ENCODE data around the gene ANKS1B.

The ANKS1B gene

GRCh38 chr12:99122496-99122895 lies 862.2 kb downstream of the ANKS1B start:
- DNase-seq (ENCODE audit: low spot score), result no peak

- no peak for DNase-seq (ENCODE audit: low spot score)
Measured at GRCh38 chr12:99121546-99121945, 863.2 kb downstream of the ANKS1B start.

- no peak for DNase-seq (ENCODE audit: low spot score)
Measured at GRCh38 chr12:99119943-99120342, 864.8 kb downstream of the ANKS1B start.

GRCh38 chr12:99119449-99119848 lies 865.3 kb downstream of the ANKS1B start:
- no peak for DNase-seq (ENCODE audit: low spot score)

- DNase-seq (ENCODE audit: low spot score), result no peak
Measured at GRCh38 chr12:99111600-99111999, 873.1 kb downstream of the ANKS1B start.

- no peak for DNase-seq (ENCODE audit: low spot score)
Measured at GRCh38 chr12:99110868-99111267, 873.9 kb downstream of the ANKS1B start.

GRCh38 chr12:99110212-99110611 lies 874.5 kb downstream of the ANKS1B start:
- no peak for DNase-seq (ENCODE audit: low spot score)

- DNase-seq (ENCODE audit: low spot score), result no peak
Measured at GRCh38 chr12:99108924-99109323, 875.8 kb downstream of the ANKS1B start.

- DNase-seq (ENCODE audit: low spot score), result no peak
Measured at GRCh38 chr12:99099786-99100185, 885.0 kb downstream of the ANKS1B start.

GRCh38 chr12:99097171-99097570 lies 887.6 kb downstream of the ANKS1B start:
- no peak for DNase-seq (ENCODE audit: low spot score)

- no peak for DNase-seq (ENCODE audit: low spot score)
Measured at GRCh38 chr12:99093166-99093565, 891.6 kb downstream of the ANKS1B start.

GRCh38 chr12:99092100-99092851 lies 892.5 kb downstream of the ANKS1B start:
- no peak for DNase-seq (ENCODE audit: low spot score)

- DNase-seq (ENCODE audit: low spot score), result no peak
Measured at GRCh38 chr12:99087278-99087677, 897.5 kb downstream of the ANKS1B start.

GRCh38 chr12:99079811-99080210 lies 904.9 kb downstream of the ANKS1B start:
- no peak for DNase-seq (ENCODE audit: low spot score)

- no peak for DNase-seq (ENCODE audit: low spot score)
Measured at GRCh38 chr12:99068993-99069747, 915.6 kb downstream of the ANKS1B start.

GRCh38 chr12:99067171-99067785 lies 917.5 kb downstream of the ANKS1B start:
- DNase-seq (ENCODE audit: low spot score), result no peak

- DNase-seq (ENCODE audit: low spot score), result no peak
Measured at GRCh38 chr12:99066726-99067125, 918.0 kb downstream of the ANKS1B start.

GRCh38 chr12:99063182-99063581 lies 921.6 kb downstream of the ANKS1B start:
- no peak for DNase-seq (ENCODE audit: low spot score)

GRCh38 chr12:99059824-99060511 lies 924.8 kb downstream of the ANKS1B start:
- no peak for DNase-seq (ENCODE audit: low spot score)

GRCh38 chr12:99057670-99058069 lies 927.1 kb downstream of the ANKS1B start:
- DNase-seq (ENCODE audit: low spot score), result no peak

- DNase-seq (ENCODE audit: low spot score), result no peak
Measured at GRCh38 chr12:99056186-99056585, 928.5 kb downstream of the ANKS1B start.

- no peak for DNase-seq (ENCODE audit: low spot score)
Measured at GRCh38 chr12:99055299-99055698, 929.4 kb downstream of the ANKS1B start.

Data from CD4-positive, alpha-beta T cell treated with Interleukin-6 at 100 ng/mL for 8 hours (primary cell).